ENCODE measurements around the gene AJM1.
"Not testable (repeated sequence)": the region's sequence is repeated elsewhere in the genome, so short reads cannot be mapped to it uniquely, and the experiment has no call there.

The AJM1 gene

DNA sequence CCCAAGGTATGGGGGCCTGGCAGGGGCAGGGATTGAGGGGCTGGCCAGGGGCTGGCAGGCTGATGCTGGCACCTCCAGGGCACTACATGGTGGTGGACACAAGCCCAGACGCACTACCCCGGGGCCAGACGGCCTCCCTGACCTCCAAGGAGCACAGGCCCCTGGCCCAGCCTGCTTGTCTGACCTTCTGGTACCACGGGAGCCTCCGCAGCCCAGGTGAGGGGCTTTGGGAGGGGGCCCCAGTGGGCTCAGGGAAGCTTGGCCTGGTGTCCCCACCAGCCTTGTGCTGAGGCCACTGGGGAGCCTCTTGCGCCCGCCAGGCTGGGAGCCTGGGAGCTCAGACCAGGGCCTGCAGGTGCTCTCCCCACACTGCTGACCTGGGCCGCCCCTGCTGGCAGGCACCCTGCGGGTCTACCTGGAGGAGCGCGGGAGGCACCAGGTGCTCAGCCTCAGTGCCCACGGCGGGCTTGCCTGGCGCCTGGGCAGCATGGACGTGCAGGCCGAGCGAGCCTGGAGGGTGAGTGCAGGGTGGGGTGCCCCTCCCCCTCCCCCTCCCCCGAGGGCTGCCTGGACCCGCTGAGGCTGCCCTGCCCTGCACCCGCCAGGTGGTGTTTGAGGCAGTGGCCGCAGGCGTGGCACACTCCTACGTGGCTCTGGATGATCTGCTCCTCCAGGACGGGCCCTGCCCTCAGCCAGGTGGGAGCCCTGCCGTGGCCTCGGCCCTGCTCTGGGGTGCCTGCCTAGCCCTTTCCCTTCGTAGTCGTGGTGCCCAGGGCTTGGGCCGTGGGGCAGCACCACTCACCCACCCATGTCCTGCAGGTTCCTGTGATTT is 15.5 kb downstream of the AJM1 start:
- no peak for DNase-seq

- DNase-seq = no peak
Observed at GRCh38 chr9:136858452-136858843, 16.2 kb downstream of the AJM1 start.

GRCh38 chr9:136858844-136859757 is 16.8 kb downstream of the AJM1 start:
- no peak for DNase-seq

DNA sequence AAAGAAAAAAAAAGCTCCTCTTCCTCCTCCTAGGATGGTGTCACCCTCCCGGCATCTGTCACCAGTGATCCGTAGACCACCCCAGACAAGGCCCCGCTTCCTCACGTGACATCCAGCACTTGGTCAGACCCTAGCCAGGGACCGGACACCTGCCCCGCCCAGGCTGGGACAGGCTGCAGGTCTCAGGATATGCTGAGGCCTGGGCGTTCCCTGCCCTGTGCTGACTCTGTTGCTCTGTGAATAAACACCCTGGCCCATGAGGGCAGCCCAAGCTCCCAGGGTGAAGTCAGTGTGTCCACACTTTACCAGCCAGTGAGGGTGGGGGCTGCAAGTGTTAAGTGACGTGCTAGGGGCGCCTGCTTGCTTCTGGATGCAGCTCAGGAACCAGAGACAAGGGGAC is 18.3 kb downstream of the AJM1 start:
- DNase-seq = no peak

- DNase-seq = no peak
Observed at GRCh38 chr9:136860933-136861873, 18.9 kb downstream of the AJM1 start.

GRCh38 chr9:136861874-136862457 is 19.7 kb downstream of the AJM1 start:
- DNase-seq = no peak

GRCh38 chr9:136862849-136863622 is 20.8 kb downstream of the AJM1 start:
- DNase-seq = no peak

DNA sequence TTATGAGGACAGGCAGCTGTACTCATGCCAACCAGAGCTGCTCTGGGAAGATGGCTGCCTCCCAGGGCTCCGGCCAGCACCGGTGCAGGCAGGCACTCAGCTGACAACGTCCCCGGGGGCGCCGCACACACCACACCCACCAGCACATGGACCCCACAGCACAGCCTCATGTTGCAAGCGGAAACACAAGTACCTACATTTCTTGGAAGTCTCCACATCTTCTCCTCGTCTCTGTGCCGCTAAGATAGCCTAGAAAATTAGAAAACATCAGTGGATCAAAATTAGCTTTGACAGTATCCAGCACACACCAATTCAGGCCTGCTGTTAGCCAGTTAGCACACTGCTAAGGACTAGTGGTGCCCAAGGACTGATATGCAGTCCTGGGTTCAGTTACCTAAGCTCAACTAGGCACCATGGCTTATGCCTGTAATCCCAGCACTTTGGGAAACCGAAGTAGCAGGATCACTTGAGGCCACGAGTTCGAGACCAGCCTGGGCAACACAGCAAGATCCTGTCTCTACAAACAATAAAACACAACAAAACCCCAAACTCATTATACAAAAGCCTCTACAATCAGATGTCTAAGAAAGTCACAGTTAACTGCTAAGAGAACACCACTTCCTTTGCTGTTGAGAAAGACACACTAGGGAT is 21.5 kb downstream of the AJM1 start:
- DNase-seq = no peak

DNA sequence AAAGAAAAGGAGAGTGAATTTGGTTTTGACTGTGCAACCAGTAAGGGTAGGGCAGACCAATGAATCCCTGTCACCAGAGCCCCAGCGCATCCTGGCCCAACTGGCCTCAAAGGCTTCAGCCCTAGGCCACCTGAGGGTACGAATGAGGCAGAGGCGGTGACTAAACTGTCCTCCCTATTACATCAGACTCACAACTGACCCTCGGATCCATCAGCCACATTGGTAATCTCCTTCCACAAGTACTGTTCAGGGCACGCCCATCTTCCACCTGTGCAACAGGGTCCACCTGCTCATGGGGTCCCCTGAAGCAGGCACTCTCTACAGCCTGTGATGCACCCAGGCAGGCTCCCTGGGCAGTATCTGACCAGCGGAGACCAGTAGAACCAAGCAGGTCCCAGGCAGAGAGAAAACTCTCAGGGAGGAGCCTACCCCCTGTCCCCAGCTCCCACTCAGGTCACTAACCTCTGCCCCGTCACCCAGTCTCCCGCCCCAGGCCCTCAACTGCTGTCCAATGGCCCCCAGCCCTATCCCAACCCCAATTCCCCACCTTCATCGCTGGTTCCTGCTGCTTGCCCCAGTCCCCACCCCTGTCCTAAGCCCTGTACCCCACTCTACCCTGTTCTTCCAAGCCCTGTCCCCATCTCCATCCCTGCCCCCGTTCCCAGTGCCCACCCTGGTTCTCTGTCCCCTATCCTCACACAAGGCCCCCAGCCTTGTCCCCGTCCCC is 22.9 kb downstream of the AJM1 start:
- no peak for DNase-seq

DNA sequence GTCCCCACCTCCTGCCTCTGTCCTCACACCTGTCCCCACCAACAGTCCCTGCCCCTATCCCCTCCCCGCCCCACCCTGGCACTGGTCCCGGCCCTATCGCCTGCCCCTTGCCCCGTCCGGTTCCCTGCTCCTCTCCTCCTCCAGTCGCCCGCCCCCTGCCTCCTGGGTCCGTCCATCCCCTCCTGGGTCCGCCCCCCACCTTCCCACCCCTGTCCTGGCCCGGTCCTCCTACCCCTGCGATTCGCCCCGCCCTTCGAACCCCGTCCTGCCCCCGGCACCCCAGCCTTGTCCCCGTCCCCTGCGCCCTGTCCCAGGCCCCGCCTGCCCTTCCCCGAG is 23.5 kb downstream of the AJM1 start:
- no peak for DNase-seq

DNA sequence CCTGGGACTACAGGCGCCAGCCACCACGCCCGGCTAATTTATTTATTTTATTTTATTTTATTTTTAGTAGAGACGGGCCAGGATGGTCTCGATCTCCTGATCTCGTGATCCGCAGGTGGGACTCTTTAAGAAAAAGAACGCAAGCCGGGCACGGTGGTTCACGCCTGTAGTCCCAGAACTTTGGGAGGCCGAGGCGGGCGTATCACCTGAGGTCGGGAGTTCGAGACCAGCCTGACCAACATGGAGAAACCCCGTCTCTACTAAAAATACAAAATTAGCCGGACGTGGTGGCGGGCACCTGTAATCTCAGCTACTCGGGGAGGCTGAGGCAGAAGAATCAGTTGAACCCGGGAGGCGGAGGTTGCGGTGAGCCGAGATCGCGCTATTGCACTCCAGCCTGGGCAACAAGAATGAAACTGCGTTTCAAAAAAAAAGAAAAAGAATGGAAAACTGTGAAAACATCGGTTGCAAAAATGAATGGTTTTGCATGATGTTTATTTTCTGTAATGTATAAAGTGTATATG is 24.7 kb downstream of the AJM1 start:
- not testable (repeated sequence) for DNase-seq

- no peak for DNase-seq
Observed at GRCh38 chr9:136867480-136867879, 25.2 kb downstream of the AJM1 start.

GRCh38 chr9:136867917-136868316 is 25.6 kb downstream of the AJM1 start:
- DNase-seq = no peak

- DNase-seq = no peak
Observed at GRCh38 chr9:136868644-136869043, 26.4 kb downstream of the AJM1 start.

GRCh38 chr9:136869611-136870010 is 27.3 kb downstream of the AJM1 start:
- DNase-seq = not testable (repeated sequence)

GRCh38 chr9:136875155-136875554 is 32.9 kb downstream of the AJM1 start:
- DNase-seq = no peak

GRCh38 chr9:136876476-136876875 is 34.2 kb downstream of the AJM1 start:
- DNase-seq = no peak

DNA sequence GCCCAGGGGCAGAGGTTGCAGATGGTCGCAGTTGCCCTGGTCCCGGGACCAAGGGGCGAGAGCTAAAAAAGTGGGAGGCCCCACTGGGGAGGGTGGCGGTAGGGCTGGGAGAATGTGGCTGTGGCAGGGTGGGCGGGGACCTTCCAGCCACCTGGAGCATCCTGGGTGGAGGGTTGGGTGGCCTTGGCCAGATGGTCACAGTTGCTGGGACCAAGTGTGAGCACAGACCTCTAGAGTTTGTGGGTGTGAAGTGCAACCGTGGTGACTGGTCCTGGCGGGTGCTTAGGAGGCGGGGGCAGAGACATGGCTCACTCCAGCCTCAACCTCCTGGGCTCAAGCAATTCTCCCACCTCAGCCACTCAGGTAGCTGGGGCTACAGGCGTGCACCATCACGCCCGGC is 38.4 kb downstream of the AJM1 start:
- DNase-seq = no peak

GRCh38 chr9:136881691-136882108 is 39.4 kb downstream of the AJM1 start:
- peak in 1 of 2 donors; percentile 13 for DNase-seq
